Right atrium auricular region (tissue), 2 donors: ENCODE data around the gene CEP57. TPM values are rescaled to one million over a fixed set of nuclear protein-coding genes. Genes with fewer than 3 reads are reported as not detected.
A peak's percentile ranks its signal among the peaks of the same experiment; 100 is the strongest.

ENCODE experiments used
- DNase-seq: peaks from one replicate; pipeline ENCODE4 v3.0.0-alpha.2; 2019; ENCODE audit warnings: low spot score
- H3K27ac ChIP-seq, 2 donors: fragments of 200-600 bp; sonication (generic); 1 replicate in 1 of 2; 2 replicates in 1 of 2; pipeline ENCODE4 v1.5.1; 2016 to 2019
- H3K27me3 ChIP-seq, 2 donors: fragments of 200-600 bp; sonication (generic); one replicate each; pipeline versions ENCODE4 v1.5.1 to v1.6.0; 2017 to 2019
- H3K36me3 ChIP-seq: fragments of 200-600 bp; sonication (generic); one replicate; pipeline ENCODE4 v1.5.1; 2016
- H3K4me1 ChIP-seq, 2 donors: fragments of 200-600 bp; sonication (generic); one replicate each; pipeline versions ENCODE4 v1.5.1 to v1.6.0; 2017 to 2019
- H3K4me3 ChIP-seq, 2 donors: fragments of 200-600 bp; sonication (generic); 1 replicate in 1 of 2; 2 replicates in 1 of 2; pipeline ENCODE4 v1.5.1; 2017 to 2019; ENCODE audit warnings: mild to moderate bottlenecking in 1 of 2, moderate library complexity in 1 of 2
- H3K9me3 ChIP-seq, 2 donors: fragments of 200-600 bp; sonication (generic); one replicate each; pipeline ENCODE4 v1.5.1; 2019
- CTCF ChIP-seq, 2 donors: fragments of 200-600 bp; sonication (generic); IDR thresholded peaks; one replicate each; pipeline ENCODE4 v1.5.1; 2019; ENCODE audit warnings: antibody characterized with exemption in 2 of 2
- total RNA-seq, 2 donors: library from RNA; depleted of rRNA; stranded (reverse); fragments of >200 nt; gene quantifications; one replicate each; pipeline ENCODE4 v1.1.0, GENCODE V29; 2016

The CEP57 gene
- total RNA-seq, 2 donors from 2014 or later, result 16.1 to 20.0 TPM

GRCh38 chr11:95764267-95764898 is 25.9 kb upstream of the CEP57 start:
- TF ChIP-seq CTCF (IDR thresholded peaks at IDR 0.05), result peak; percentile 47 to 80
- Histone ChIP-seq H3K9me3 (no peaks in the 10 kb centered on the region), H3K4me3 (no peak overlapping the region), H3K36me3 (no peaks in the 10 kb centered on the region), H3K27ac (no peak overlapping the region), H3K27me3 (no peaks in the 10 kb centered on the region), H3K4me1 (no peaks in the 10 kb centered on the region)
- DNase-seq, result no peak

GRCh38 chr11:95766701-95767100 is 23.6 kb upstream of the CEP57 start:
- H3K27me3 ChIP-seq, result no peaks in the 10 kb centered on the region
- H3K9me3 ChIP-seq, result no peaks in the 10 kb centered on the region
- H3K36me3 ChIP-seq, result peaks cover under 1% of the 10 kb centered on the region
- no peak for TF ChIP-seq CTCF (IDR thresholded peaks at IDR 0.05)
- H3K27ac ChIP-seq, result no peak overlapping the region
- H3K4me3 ChIP-seq, result no peak overlapping the region
- DNase-seq, result no peak
- no peaks in the 10 kb centered on the region for H3K4me1 ChIP-seq

DNA sequence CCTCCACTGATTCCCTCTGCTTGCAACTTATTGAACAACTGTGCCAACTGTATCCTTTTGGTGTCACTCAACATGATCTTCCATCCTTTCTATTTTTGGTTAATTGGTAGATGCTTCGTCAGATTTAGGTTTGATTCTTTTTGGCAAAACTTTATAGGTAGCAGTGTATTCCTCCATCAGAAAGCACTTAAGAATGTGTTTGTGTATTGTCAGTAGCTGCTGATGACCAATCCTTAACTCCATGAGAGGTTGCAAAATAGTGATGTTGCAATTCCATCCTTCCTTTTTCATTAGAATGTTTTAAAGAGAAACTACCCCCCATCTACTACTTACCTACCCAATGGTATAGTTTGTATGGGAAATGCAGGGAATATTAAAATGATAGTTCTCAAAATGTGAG is 22.8 kb upstream of the CEP57 start:
- peaks cover 4% of the 10 kb centered on the region for H3K36me3 ChIP-seq
- no peak overlapping the region for H3K4me3 ChIP-seq
- H3K4me1 ChIP-seq, result no peaks in the 10 kb centered on the region
- DNase-seq, result no peak
- H3K9me3 ChIP-seq, result no peaks in the 10 kb centered on the region
- no peak overlapping the region for H3K27ac ChIP-seq
- H3K27me3 ChIP-seq, result no peaks in the 10 kb centered on the region
- TF ChIP-seq CTCF (IDR thresholded peaks at IDR 0.05), result no peak

GRCh38 chr11:95768521-95768920 is 21.8 kb upstream of the CEP57 start:
- Histone ChIP-seq H3K27me3 (no peaks in the 10 kb centered on the region), H3K27ac (no peak overlapping the region), H3K4me3 (no peak overlapping the region), H3K36me3 (peaks cover 5% of the 10 kb centered on the region), H3K4me1 (no peaks in the 10 kb centered on the region), H3K9me3 (no peaks in the 10 kb centered on the region)
- no peak for DNase-seq
- no peak for TF ChIP-seq CTCF (IDR thresholded peaks at IDR 0.05)

GRCh38 chr11:95776859-95777258 is 13.4 kb upstream of the CEP57 start:
- Histone ChIP-seq H3K36me3 (peaks cover 71% of the 10 kb centered on the region), H3K9me3 (no peaks in the 10 kb centered on the region), H3K4me3 (no peak overlapping the region), H3K27ac (no peak overlapping the region), H3K27me3 (no peaks in the 10 kb centered on the region), H3K4me1 (no peaks in the 10 kb centered on the region)
- DNase-seq, result no peak
- no peak for TF ChIP-seq CTCF (IDR thresholded peaks at IDR 0.05)

DNA sequence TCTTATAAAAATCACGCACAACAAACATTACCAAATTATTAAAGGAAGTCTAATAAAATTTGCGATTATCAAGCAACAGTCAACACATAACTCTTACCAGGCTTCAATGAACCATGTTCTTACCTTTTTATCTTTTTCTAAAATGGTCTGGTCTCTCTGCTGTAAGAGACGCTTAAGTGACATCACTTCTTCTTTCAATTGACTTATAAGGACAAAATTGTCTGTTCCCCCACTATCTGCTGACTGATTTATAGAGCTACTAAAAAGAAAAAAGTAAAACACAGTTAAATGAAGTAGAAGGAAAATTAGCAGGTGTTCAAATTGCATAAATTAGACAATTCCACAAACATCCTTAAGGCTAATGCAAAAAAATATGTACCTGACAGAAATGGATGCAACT is 11.6 kb upstream of the CEP57 start:
- no peak for DNase-seq
- Histone ChIP-seq H3K4me3 (no peak overlapping the region), H3K27me3 (no peaks in the 10 kb centered on the region), H3K4me1 (no peaks in the 10 kb centered on the region), H3K9me3 (no peaks in the 10 kb centered on the region), H3K27ac (no peak overlapping the region), H3K36me3 (peaks cover 82% of the 10 kb centered on the region)
- TF ChIP-seq CTCF (IDR thresholded peaks at IDR 0.05), result no peak
